Tibial nerve (tissue), 4 donors: ENCODE data around the gene SPATS2L. TPM values are rescaled to one million over a fixed set of nuclear protein-coding genes. Genes with fewer than 3 reads are reported as not detected.

ENCODE experiments used
- DNase-seq, 2 donors: peaks; one replicate each; pipeline ENCODE4 v3.0.0-alpha.2; 2019; ENCODE audit warnings: low spot score in 2 of 2
- H3K27ac ChIP-seq, 4 donors: fragments of 200-600 bp; sonication (generic) in 3 of 4; one replicate each; pipeline ENCODE4 v1.5.1; 2017 to 2019; ENCODE audit warnings: mild to moderate bottlenecking in 1 of 4
- H3K27me3 ChIP-seq, 2 donors: fragments of 200-600 bp; sonication (generic) in 1 of 2; one replicate each; pipeline versions ENCODE4 v1.5.1 to v1.6.0; 2017 to 2019
- H3K36me3 ChIP-seq, 3 donors: fragments of 200-600 bp; sonication (generic); one replicate each; pipeline ENCODE4 v1.5.1; 2018 to 2019
- H3K4me1 ChIP-seq, 4 donors: fragments of 200-600 bp; sonication (generic) in 3 of 4; one replicate each; pipeline ENCODE4 v1.5.1; 2017 to 2019
- H3K4me3 ChIP-seq, 4 donors: fragments of 200-600 bp; sonication (generic) in 3 of 4; one replicate each; pipeline ENCODE4 v1.5.1; 2017 to 2019; ENCODE audit warnings: mild to moderate bottlenecking in 1 of 4, moderate library complexity in 1 of 4
- H3K9me3 ChIP-seq, 4 donors: fragments of 200-600 bp; sonication (generic) in 3 of 4; one replicate each; pipeline ENCODE4 v1.5.1; 2017 to 2019
- CTCF ChIP-seq, 5 experiments: fragments of 200-600 bp in 3 of 5; fragments of 450-650 bp in 2 of 5; sonication (generic) in 3 of 5; IDR thresholded peaks; one replicate each; pipeline ENCODE4 v1.5.1; 2016 to 2019; ENCODE audit warnings: antibody characterized with exemption in 5 of 5, mild to moderate bottlenecking in 3 of 5, moderate library complexity in 2 of 5
- EP300 ChIP-seq, 2 donors: sonication (generic); formaldehyde crosslinking; IDR thresholded peaks; one replicate each; pipeline ENCODE4 v1.6.1; 2017; ENCODE audit warnings: antibody characterized with exemption in 2 of 2, mild to moderate bottlenecking in 1 of 2
- POLR2A ChIP-seq, 2 donors: fragments of 450-650 bp; IDR thresholded peaks; one replicate each; pipeline ENCODE4 v1.6.1; 2017; ENCODE audit warnings: antibody characterized with exemption in 2 of 2, mild to moderate bottlenecking in 2 of 2, moderate library complexity in 2 of 2
- WGBS, 2 donors: methylation state at CpG; one replicate each; pipeline ENCODE4 v1.1.5; 2018; 5-methylcytosine and 5-hydroxymethylcytosine counted together
- total RNA-seq, 4 donors: library from RNA; depleted of rRNA; stranded (reverse); fragments of >200 nt; gene quantifications; one replicate each; pipeline ENCODE4 v1.1.0, GENCODE V29; 2016

Gene SPATS2L
- total RNA-seq, 4 donors from 2014 or later, result 50.9 to 74.1 (median 57.2) TPM

- H3K4me3 ChIP-seq, result no peak overlapping the region
- no peaks in the 10 kb centered on the region for H3K9me3 ChIP-seq
- TF ChIP-seq EP300 (IDR thresholded peaks at IDR 0.05), result no peak
- no peak for TF ChIP-seq POLR2A (IDR thresholded peaks at IDR 0.05)
- no peak for TF ChIP-seq CTCF (IDR thresholded peaks at IDR 0.05)
- 89 to 93% methylated on average over 2 of the region's 2 CpGs for WGBS, 2 donors
- no peak overlapping the region for H3K27ac ChIP-seq
- H3K36me3 ChIP-seq, result peaks cover 0 to 64% (median 0%) of the 10 kb centered on the region in 3 donors
- DNase-seq, result no peak
- H3K27me3 ChIP-seq, result no peaks in the 10 kb centered on the region
- H3K4me1 ChIP-seq, result no peaks in the 10 kb centered on the region
These were observed 192.1 kb downstream of the SPATS2L start for GRCh38 chr2:200498402-200499162.

GRCh38 chr2:200502196-200502595 lies 195.7 kb downstream of the SPATS2L start:
- Histone ChIP-seq H3K36me3 (peaks cover 0 to 46% (median 0%) of the 10 kb centered on the region in 3 donors), H3K9me3 (no peaks in the 10 kb centered on the region), H3K27me3 (no peaks in the 10 kb centered on the region), H3K4me3 (no peak overlapping the region), H3K4me1 (no peaks in the 10 kb centered on the region), H3K27ac (no peak overlapping the region)
- DNase-seq, result no peak
- WGBS, 2 donors, result 93 to 95% methylated on average over 5 of the region's 5 CpGs
- TF ChIP-seq POLR2A (IDR thresholded peaks at IDR 0.05) (no peak), CTCF (IDR thresholded peaks at IDR 0.05) (no peak), EP300 (IDR thresholded peaks at IDR 0.05) (no peak)

- TF ChIP-seq CTCF (IDR thresholded peaks at IDR 0.05), result no peak
- Histone ChIP-seq H3K36me3 (peaks cover 0 to 29% (median 0%) of the 10 kb centered on the region in 3 donors), H3K4me1 (peaks cover 0 to 15% (median 9%) of the 10 kb centered on the region in 4 donors), H3K9me3 (no peaks in the 10 kb centered on the region), H3K27ac (no peak overlapping the region), H3K4me3 (no peak overlapping the region), H3K27me3 (no peaks in the 10 kb centered on the region)
- no peak for DNase-seq
- 74 to 83% methylated on average over 9 of the region's 9 CpGs for WGBS, 2 donors
These were observed 200.2 kb downstream of the SPATS2L start for GRCh38 chr2:200506679-200507078.

- Histone ChIP-seq H3K4me3 (no peak overlapping the region), H3K36me3 (peaks cover 0 to 26% (median 0%) of the 10 kb centered on the region in 3 donors), H3K27ac (no peak overlapping the region), H3K9me3 (no peaks in the 10 kb centered on the region), H3K27me3 (no peaks in the 10 kb centered on the region), H3K4me1 (peaks cover 0 to 15% (median 9%) of the 10 kb centered on the region in 4 donors)
- TF ChIP-seq EP300 (IDR thresholded peaks at IDR 0.05) (no peak), CTCF (IDR thresholded peaks at IDR 0.05) (no peak), POLR2A (IDR thresholded peaks at IDR 0.05) (no peak)
- DNase-seq, result no peak
- 83 to 86% methylated on average over 2 of the region's 2 CpGs for WGBS, 2 donors
These were observed 200.7 kb downstream of the SPATS2L start for GRCh38 chr2:200507179-200507578.

GRCh38 chr2:200509235-200509611 lies 202.7 kb downstream of the SPATS2L start:
- H3K27ac ChIP-seq, result peak overlapping the region; percentile 79 to 92 (median 87)
- 21 to 23% methylated on average over 8 of the region's 8 CpGs for WGBS, 2 donors

More at GRCh38 chr2:200509235-200509611, 202.7 kb downstream of the SPATS2L start:
- H3K9me3 ChIP-seq, result no peaks in the 10 kb centered on the region
- no peak for DNase-seq
- H3K36me3 ChIP-seq, result peaks cover 0 to 6% (median 0%) of the 10 kb centered on the region in 3 donors
- H3K4me1 ChIP-seq, result peaks cover 0 to 15% (median 9%) of the 10 kb centered on the region in 4 donors
- no peak for TF ChIP-seq POLR2A (IDR thresholded peaks at IDR 0.05)
- H3K27me3 ChIP-seq, result peaks cover 0 to 4% of the 10 kb centered on the region in 2 donors
- peak overlapping the region; percentile 76 to 95 (median 88) for H3K4me3 ChIP-seq
